ENCODE results near the gene LZTR1. TPM values are rescaled to one million over a fixed set of nuclear protein-coding genes. Genes with fewer than 3 reads are reported as not detected.

The LZTR1 gene
- total and polyA plus RNA-seq, 3 donors from 2014 or later = 32.4 to 61.6 (median 61.5) TPM

- Histone ChIP-seq H3K36me3 (ENCODE audit: low read depth, missing control alignments) (no peaks in the 10 kb centered on the region), H3K4me1 (peaks cover 11% of the 10 kb centered on the region), H3K27ac (no peak overlapping the region), H3K27me3 (no peaks in the 10 kb centered on the region), H3K4me3 (no peak overlapping the region), H3K9me3 (no peaks in the 10 kb centered on the region)
- TF ChIP-seq POLR2A (IDR thresholded peaks at IDR 0.05) = no peak
- WGBS, 2 donors = 83 to 85% methylated on average over 8 to 24 of the region's 24 CpGs
- DNase-seq = no peak
- intact Hi-C loops (cut with DNase I; ENCODE audit: low total_unique reads) = no loop called here
These were observed 5.7 kb upstream of the LZTR1 start for GRCh38 chr22:20976291-20976877.

GRCh38 chr22:20977019-20977418 is 5.1 kb upstream of the LZTR1 start:
- no peak for DNase-seq

GRCh38 chr22:20977516-20978170 is 4.5 kb upstream of the LZTR1 start:
- H3K27ac ChIP-seq = no peak overlapping the region
- DNase-seq = no peak
- H3K4me3 ChIP-seq = no peak overlapping the region
- 89 to 90% methylated on average over 17 of the region's 17 CpGs for WGBS, 2 donors
- no peak for TF ChIP-seq POLR2A (IDR thresholded peaks at IDR 0.05)
- TF ChIP-seq, protein P1, sequence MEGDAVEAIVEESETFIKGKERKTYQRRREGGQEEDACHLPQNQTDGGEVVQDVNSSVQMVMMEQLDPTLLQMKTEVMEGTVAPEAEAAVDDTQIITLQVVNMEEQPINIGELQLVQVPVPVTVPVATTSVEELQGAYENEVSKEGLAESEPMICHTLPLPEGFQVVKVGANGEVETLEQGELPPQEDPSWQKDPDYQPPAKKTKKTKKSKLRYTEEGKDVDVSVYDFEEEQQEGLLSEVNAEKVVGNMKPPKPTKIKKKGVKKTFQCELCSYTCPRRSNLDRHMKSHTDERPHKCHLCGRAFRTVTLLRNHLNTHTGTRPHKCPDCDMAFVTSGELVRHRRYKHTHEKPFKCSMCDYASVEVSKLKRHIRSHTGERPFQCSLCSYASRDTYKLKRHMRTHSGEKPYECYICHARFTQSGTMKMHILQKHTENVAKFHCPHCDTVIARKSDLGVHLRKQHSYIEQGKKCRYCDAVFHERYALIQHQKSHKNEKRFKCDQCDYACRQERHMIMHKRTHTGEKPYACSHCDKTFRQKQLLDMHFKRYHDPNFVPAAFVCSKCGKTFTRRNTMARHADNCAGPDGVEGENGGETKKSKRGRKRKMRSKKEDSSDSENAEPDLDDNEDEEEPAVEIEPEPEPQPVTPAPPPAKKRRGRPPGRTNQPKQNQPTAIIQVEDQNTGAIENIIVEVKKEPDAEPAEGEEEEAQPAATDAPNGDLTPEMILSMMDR (IDR thresholded peaks at IDR 0.05) = no peak
- H3K9me3 ChIP-seq = no peaks in the 10 kb centered on the region
- no peaks in the 10 kb centered on the region for H3K27me3 ChIP-seq
- no peaks in the 10 kb centered on the region for H3K36me3 ChIP-seq (ENCODE audit: low read depth, missing control alignments)
- intact Hi-C loops (cut with DNase I; ENCODE audit: low total_unique reads) = no loop called here
- peaks cover 14% of the 10 kb centered on the region for H3K4me1 ChIP-seq

More at GRCh38 chr22:20977019-20977418, 5.1 kb upstream of the LZTR1 start:
- Histone ChIP-seq H3K4me1 (peaks cover 13% of the 10 kb centered on the region), H3K27me3 (no peaks in the 10 kb centered on the region), H3K9me3 (no peaks in the 10 kb centered on the region), H3K36me3 (ENCODE audit: low read depth, missing control alignments) (no peaks in the 10 kb centered on the region), H3K27ac (no peak overlapping the region), H3K4me3 (no peak overlapping the region)
- 60 to 83% methylated on average over 1 to 11 of the region's 11 CpGs for WGBS, 2 donors
- intact Hi-C loops (cut with DNase I; ENCODE audit: low total_unique reads) = no loop called here
- no peak for TF ChIP-seq POLR2A (IDR thresholded peaks at IDR 0.05)
- TF ChIP-seq, protein P1 (IDR thresholded peaks at IDR 0.05) = no peak

DNA sequence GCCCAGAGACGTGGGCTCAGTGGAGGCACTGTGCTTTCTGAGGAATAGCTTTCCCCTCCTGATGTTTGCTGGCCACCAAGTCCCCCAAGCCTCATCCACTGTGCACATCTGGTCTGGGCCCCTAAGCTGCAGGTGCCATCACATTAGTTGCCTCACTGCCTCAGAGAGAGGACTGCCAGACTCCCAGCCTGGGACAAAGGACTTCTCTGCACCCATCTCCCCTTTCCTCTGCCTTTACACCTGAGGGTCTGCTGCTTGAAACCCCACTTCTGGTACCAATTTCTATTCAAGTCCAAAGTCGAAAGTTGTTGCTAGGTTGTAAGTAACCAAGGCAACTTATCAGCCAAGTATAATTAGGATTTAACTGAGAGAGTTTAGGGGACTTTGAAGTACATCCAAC is 3.7 kb upstream of the LZTR1 start:
- TF ChIP-seq POLR2A (IDR thresholded peaks at IDR 0.05) = no peak
- TF ChIP-seq, protein P1 (IDR thresholded peaks at IDR 0.05) = no peak
- Histone ChIP-seq H3K4me1 (peaks cover 21% of the 10 kb centered on the region), H3K36me3 (ENCODE audit: low read depth, missing control alignments) (no peaks in the 10 kb centered on the region), H3K9me3 (no peaks in the 10 kb centered on the region), H3K27ac (no peak overlapping the region), H3K4me3 (no peak overlapping the region), H3K27me3 (no peaks in the 10 kb centered on the region)
- DNase-seq = no peak
- WGBS, 2 donors = 81 to 87% methylated on average over 2 of the region's 2 CpGs
- intact Hi-C loops (cut with DNase I; ENCODE audit: low total_unique reads) = no loop called here

DNA sequence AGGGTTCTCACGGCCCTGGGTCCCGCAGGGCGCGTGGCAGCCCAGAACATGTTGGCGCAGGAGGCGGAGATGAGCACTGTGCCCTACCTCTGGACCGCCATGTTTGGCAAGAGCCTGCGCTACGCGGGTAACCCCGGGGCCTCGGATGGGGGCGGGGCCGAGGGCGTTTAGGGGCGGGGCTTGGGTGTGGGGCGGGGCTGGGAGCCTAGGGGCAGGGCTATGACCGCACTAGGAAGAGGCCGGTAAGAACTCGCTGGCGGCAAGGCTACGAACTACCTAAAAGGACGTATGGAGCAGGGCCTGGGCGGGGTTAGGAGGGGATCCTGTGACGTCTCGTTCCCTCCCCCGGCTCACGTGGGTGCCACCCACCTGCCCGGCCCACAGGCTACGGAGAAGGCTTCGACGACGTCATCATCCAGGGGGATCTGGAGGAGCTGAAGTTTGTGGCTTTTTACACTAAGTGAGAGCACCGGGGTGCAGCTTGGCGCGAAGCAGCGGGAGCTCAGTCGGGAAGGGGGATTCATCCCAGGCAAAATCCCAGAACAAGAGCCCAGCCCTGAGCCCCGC is 2.8 kb upstream of the LZTR1 start:
- Histone ChIP-seq H3K9me3 (no peaks in the 10 kb centered on the region), H3K4me3 (peak overlapping the region in 1 of 2 donors; percentile 1), H3K27me3 (no peaks in the 10 kb centered on the region), H3K36me3 (ENCODE audit: low read depth, missing control alignments) (no peaks in the 10 kb centered on the region), H3K27ac (no peak overlapping the region), H3K4me1 (peaks cover 21% of the 10 kb centered on the region)
- WGBS, 2 donors = 5 to 15% methylated on average over 23 to 39 of the region's 39 CpGs
- TF ChIP-seq POLR2A (IDR thresholded peaks at IDR 0.05) = no peak
- TF ChIP-seq, protein P1 (IDR thresholded peaks at IDR 0.05) = no peak
- peak; percentile 69 for DNase-seq
- intact Hi-C loops (cut with DNase I; ENCODE audit: low total_unique reads) = no loop called here

Data from testis (tissue), 3 donors.